NCI-H345 treated with DMSO at 0.1 percent for 48 hours (cell line): ENCODE results near the gene CRYBA2.
A peak's percentile ranks its signal among the peaks of the same experiment; 100 is the strongest.

Experiments used
- DNase-seq: peaks from one replicate; lab custom pipeline; 2025; ENCODE audit not compliant: unreplicated experiment; lab: John Stamatoyannopoulos, UW

The CRYBA2 gene

GRCh38 chr2:218983263-218983933 is 9.8 kb downstream of the CRYBA2 start:
- no peak for DNase-seq

- DNase-seq = no peak
Observed at GRCh38 chr2:218982586-218983262, 10.5 kb downstream of the CRYBA2 start.

GRCh38 chr2:218981881-218982585 is 11.2 kb downstream of the CRYBA2 start:
- DNase-seq = no peak

GRCh38 chr2:218981390-218981880 is 11.8 kb downstream of the CRYBA2 start:
- no peak for DNase-seq

- no peak for DNase-seq
Observed at GRCh38 chr2:218980735-218981389, 12.4 kb downstream of the CRYBA2 start.

- peak; percentile 80 for DNase-seq
Observed at GRCh38 chr2:218979846-218980734, 13.1 kb downstream of the CRYBA2 start.

- DNase-seq = no peak
Observed at GRCh38 chr2:218975060-218975777, 18.0 kb downstream of the CRYBA2 start.

GRCh38 chr2:218970894-218971293 is 22.3 kb downstream of the CRYBA2 start:
- no peak for DNase-seq

GRCh38 chr2:218964041-218964771 is 29.0 kb downstream of the CRYBA2 start:
- peak; percentile 38 for DNase-seq

GRCh38 chr2:218963601-218964000 is 29.6 kb downstream of the CRYBA2 start:
- no peak for DNase-seq

- DNase-seq = peak; percentile 96
Observed at GRCh38 chr2:218962859-218963492, 30.2 kb downstream of the CRYBA2 start.

GRCh38 chr2:218961651-218962570 is 31.3 kb downstream of the CRYBA2 start:
- DNase-seq = peak; percentile 59

GRCh38 chr2:218961229-218961628 is 32.0 kb downstream of the CRYBA2 start:
- no peak for DNase-seq

GRCh38 chr2:218960309-218961165 is 32.7 kb downstream of the CRYBA2 start:
- peak; percentile 22 for DNase-seq

GRCh38 chr2:218959761-218960308 is 33.4 kb downstream of the CRYBA2 start:
- no peak for DNase-seq

GRCh38 chr2:218959141-218959731 is 34.0 kb downstream of the CRYBA2 start, which contains the start of gene CDK5R2:
TSS of gene CDK5R2 (plus strand) at chr2:218959666. CDS start at chr2:218959821, 155 bp downstream.
- peak; percentile 82 for DNase-seq
